HG03521 (cell line): Measurements from ENCODE around the gene NHS.
"Not testable (repeated sequence)": the region's sequence is repeated elsewhere in the genome, so short reads cannot be mapped to it uniquely, and the experiment has no call there.

ENCODE experiments used
- ATAC-seq: cut with Tn5 transposase; IDR thresholded peaks from one replicate; pipeline ENCODE4 v1.9.1; 2021; ENCODE audit warnings: mild to moderate bottlenecking, moderate library complexity; ENCODE audit not compliant: unreplicated experiment

NHS gene

GRCh38 chrX:17544821-17545220, 169.8 kb downstream of the NHS start:
- no peak for ATAC-seq

DNA sequence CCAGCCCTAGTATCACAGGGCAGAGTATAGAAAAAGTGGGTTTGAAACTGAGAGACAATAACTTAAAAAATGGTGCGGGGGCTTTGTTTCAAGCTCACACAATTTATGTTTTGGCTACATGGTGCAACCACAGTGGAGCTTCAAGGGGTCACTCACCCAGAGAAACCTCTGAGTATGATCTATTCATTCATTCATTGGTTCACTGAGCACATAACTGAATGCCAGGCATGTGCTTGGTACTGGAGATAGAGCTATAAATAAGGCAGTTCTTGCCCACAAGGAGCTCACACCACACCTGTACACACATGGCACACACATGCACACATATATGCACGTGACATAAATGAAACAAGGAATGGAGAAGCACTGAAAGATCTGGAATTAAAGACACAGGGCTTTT, 171.4 kb downstream of the NHS start:
- ATAC-seq: no peak

GRCh38 chrX:17547658-17548057, 172.7 kb downstream of the NHS start:
- peak; percentile 82 for ATAC-seq

DNA sequence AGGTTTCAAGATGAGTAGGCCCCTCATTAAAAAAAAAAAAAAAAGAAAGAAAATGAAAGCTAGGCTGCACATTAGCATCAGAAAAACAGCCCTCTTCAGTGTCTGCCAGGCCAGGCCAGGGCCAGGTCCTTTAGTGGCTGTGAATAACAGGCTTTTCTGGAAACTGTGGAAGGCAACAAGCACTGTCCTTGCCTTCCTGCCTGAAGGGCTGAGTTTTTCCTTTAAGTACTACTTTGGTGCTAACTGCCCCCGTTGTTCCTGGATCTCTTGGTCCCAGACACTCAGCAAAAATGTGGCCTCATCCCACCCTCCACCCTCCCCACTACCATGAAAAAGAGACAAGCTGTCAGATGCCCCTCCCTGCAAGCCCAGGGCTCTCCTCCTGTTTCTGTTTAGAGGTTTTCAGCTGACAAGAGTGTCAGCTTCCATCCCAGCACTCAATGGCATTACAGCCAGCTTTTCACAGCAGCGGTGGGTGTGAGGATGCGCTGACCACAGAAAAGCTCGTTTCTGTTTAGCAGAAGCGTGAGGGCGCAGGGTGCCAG, 174.2 kb downstream of the NHS start:
- no peak for ATAC-seq

DNA sequence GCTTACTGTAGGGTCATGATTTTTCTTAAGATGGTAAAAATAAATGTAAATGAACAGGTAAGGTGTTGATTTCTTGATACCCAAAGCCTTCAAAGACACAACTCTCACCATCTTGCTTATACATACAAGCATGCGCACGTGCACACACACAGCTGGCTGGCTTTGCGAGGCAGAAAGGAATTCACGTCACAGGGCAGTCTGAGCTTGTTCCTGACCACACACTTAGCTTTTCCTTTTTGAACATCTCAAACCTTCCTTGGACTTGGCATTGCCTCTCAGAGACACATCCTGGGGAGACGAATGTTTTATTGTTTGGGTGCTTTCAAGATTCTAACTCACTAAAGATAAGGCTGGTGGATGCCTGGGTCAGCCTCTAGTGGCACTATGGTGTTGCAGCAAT, 175.0 kb downstream of the NHS start:
- ATAC-seq: no peak

GRCh38 chrX:17552044-17552650, 177.1 kb downstream of the NHS start:
- no peak for ATAC-seq

- no peak for ATAC-seq
These were observed 178.5 kb downstream of the NHS start for GRCh38 chrX:17553469-17553868.

GRCh38 chrX:17553961-17554482, 179.0 kb downstream of the NHS start:
- ATAC-seq: no peak

DNA sequence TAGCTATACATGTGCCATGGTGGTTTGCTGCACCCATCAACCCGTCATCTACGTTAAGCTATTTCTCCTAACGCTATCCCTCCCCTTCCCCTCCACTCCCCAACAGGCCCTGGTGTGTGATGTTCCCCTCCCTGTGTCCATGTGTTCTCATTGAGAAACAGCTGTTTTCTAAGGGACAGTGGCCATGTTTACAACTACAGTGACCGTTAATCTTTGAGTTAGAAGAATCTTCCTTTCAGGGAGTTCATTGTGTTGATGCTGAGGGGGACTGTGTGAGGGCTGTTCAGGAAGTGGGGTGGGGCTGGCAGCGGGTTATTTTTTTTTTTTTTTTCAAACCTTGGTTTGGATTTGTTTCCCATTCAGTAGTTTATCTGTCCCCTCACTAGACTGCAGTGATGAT, 179.9 kb downstream of the NHS start:
- ATAC-seq: no peak

GRCh38 chrX:17555846-17556245, 180.8 kb downstream of the NHS start:
- no peak for ATAC-seq

GRCh38 chrX:17559728-17560379, 184.9 kb downstream of the NHS start:
- no peak for ATAC-seq

DNA sequence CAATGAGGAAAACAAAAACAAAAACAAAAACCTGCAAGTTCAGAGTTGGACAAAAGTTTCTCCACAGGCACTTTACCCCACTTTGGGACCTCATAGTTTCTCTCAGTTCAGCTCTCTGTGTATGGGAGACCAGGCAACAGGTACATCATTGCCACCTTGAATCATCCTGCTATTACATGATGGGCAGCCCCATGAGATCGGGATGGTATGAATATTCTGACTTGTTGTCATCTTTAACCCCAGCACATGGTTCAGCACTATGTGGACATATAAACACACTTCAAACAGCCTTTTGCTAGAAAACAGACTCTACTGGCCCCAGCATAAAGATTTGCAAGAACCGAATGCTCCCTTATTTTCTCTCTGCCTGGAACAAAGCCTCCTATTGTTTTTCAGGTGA, 185.4 kb downstream of the NHS start:
- ATAC-seq: no peak

DNA sequence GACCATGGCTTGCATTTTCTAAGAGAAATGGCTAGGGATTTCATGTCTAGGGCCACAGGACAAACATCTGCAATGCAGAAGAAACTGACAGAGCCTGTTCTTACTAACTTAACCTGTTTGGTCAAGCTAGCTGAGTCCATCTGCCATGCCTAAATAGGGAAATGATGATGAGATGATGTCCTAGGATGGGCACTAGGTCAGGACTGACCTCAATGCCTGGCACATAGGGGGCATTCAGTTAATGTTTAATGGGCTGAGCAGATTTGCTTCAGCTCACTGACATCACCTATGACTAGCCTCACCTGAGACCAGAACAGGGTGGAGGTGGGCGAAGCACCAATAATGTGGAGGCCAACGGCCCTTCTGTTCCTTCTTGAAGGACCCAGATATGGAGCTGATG, 188.1 kb downstream of the NHS start:
- no peak for ATAC-seq

GRCh38 chrX:17563515-17563914, 188.5 kb downstream of the NHS start:
- ATAC-seq: no peak

DNA sequence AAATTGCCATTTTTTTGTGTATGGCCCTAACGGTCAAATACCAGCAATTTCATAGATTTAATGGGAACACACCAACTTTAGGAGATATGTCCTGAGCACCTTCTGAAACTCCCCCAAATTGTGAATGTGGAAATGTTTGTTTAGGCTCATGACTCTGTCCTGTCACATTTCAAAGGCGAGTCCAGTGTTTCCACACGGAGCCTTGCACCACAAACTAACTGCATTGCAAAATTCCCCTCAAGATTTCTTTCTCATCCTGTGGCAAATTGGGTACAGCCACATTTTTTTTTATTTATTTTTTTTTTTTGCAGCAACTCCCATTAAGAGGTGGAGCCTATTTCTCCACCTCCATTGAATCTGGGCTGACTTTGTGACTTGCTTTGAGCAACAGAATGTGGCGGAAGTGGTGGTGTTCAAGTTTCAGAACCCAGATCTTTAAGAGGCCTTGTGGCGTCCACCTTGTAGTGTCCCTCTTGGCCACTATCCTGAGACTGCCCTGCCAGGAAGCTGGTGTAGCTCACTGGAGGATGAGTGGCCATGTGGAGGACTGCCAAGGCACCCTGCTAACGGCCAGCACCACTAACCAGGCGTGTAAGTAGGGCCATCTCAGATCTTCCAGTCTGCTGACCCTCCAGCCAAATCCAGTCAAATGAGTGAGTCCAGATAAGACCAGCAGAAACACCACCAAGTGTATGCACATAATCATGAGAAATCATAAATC, 189.8 kb downstream of the NHS start:
- no peak for ATAC-seq

DNA sequence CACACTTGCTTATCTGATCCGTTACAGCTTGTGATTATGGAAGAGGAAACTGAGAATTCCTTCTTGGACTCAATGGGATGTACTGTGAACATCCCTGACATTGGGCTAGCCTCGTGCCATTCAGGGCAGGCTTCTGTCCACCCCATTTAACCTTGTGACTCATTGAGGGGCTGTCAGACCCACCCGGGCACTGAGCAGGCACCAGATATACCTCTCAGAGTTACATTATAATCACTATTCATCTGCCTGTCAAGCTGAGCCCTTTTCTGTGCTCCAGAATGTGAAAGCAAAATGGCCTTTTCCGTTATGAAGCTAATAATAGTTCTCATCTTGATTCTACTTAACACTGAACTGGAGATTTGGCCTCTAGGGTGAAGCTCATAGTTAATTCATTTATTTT, 191.7 kb downstream of the NHS start:
- ATAC-seq: no peak

DNA sequence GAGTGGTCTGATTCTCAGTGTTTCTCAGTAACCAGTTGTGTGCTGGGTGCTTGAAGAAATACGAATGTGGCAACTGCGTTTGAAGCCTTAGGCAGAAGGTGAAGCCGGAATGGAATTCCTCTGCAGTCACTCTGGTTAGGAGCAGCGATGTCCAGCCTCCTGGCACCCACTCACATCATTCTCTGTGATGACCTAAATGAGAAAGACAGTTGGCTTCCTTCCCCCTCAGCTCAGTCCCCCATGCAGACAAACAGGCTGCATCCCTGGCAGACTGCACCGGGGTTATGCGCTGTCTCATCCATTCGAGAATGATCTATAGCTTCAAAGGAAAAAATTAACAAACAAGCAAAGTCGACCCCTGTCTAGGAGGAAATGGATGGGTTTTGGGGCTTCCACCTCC, 192.2 kb downstream of the NHS start:
- ATAC-seq: no peak

DNA sequence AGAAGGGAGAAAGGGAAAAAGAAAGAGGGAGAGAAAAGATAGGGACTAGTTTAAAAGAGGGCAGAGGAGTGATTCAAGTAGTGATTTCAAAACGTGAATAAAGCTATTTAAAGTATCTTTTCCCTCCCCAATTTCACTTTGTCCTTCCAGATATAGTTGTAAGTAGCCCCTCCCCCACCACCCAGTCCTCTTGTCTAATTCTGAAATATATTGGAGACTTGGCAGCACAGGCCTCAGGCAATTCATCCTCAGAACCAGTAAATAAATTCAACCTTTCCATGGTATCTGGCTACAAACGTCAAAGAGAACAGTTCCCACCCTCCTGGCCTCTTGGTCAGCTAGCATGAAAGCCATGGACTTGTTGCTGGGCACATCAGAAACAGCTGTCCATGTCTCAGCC, 192.8 kb downstream of the NHS start:
- no peak for ATAC-seq

- ATAC-seq: not testable (repeated sequence)
These were observed 193.8 kb downstream of the NHS start for GRCh38 chrX:17568804-17569203.

- no peak for ATAC-seq
These were observed 204.0 kb downstream of the NHS start for GRCh38 chrX:17579026-17579425.

DNA sequence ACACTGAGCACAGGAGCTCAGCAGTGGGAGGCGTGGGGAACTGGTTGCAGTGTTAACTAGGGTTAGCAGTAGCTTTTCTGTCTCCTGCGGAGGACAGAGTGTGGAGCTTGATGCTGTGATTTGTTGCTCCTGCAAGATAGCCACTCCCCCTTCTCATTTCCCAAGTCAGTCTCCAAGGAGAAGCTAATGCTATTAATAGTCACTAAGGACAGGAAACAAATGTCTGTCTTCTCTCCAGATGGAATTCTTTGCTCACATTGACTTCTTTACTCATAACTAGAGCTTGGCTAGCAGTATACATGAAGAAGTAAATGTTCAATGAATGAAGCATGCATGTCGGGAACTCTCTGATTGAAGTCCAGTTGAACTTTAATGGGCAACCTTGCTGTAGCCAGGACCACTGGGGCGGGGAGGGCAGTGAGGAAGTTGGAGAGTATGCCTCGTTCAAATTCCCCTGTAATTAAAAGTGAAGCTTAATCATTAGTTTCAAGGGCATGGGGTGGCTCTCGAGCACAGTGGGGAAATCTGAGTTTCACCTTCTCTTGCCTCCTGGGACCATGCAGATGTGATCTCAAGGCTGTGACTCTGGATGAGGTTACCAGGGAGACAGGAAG, 205.6 kb downstream of the NHS start:
- ATAC-seq: no peak
